WTC11 (cell line): ENCODE data around the gene ITGAE. TPM values are rescaled to one million over a fixed set of nuclear protein-coding genes. Genes with fewer than 3 reads are reported as not detected.

Experiments
- ATAC-seq: fragments of 200-7000 bp; cut with Tn5 transposase; 2 replicates; pipeline ENCODE4 v1.10.0; 2021; ENCODE audit warnings: mild to moderate bottlenecking, moderate library complexity
- CTCF ChIA-PET: fragments of 300-600 bp; sonication (Branson Sonifier 250); formaldehyde crosslinking; loops from one replicate; lab custom pipeline; 2021; ENCODE audit warnings: antibody characterized with exemption; lab: Charles Lee
- POLR2A ChIA-PET: fragments of 350-600 bp; sonication (Branson Sonifier 250); formaldehyde crosslinking; loops from one replicate; lab custom pipeline; 2021; ENCODE audit warnings: antibody characterized with exemption; lab: Charles Lee
- DNase-seq: peaks from one replicate; pipeline ENCODE4 v3.0.0; 2021; ENCODE audit warnings: low spot score
- H3K27ac Mint-ChIP-seq: 2 replicates; pipeline ENCODE4 v1.8.0; 2021; ENCODE audit warnings: mixed read lengths
- H3K27me3 Mint-ChIP-seq: 2 replicates; pipeline ENCODE4 v1.8.0; 2021; ENCODE audit warnings: low read depth, mild to moderate bottlenecking, moderate library complexity, mixed read lengths
- H3K36me3 Mint-ChIP-seq: 2 replicates; pipeline ENCODE4 v1.8.0; 2021; ENCODE audit warnings: mixed read lengths
- H3K4me1 Mint-ChIP-seq: 2 replicates; pipeline ENCODE4 v1.8.0; 2022; ENCODE audit warnings: mixed read lengths
- H3K4me3 Mint-ChIP-seq: 2 replicates; pipeline ENCODE4 v1.8.0; 2021; ENCODE audit warnings: mild to moderate bottlenecking, moderate library complexity, mixed read lengths
- H3K9me3 Mint-ChIP-seq: 2 replicates; pipeline ENCODE4 v1.8.0; 2021; ENCODE audit warnings: mixed read lengths
- AR ChIP-seq: fragments of 250-450 bp; sonication (Bioruptor Pico); IDR thresholded peaks from 2 replicates; pipeline ENCODE4 v1.9.0; 2021; ENCODE audit warnings: mild to moderate bottlenecking
- ATF1 ChIP-seq: sonication (generic); formaldehyde crosslinking; IDR thresholded peaks from 2 replicates; pipeline ENCODE4 v1.8.1; 2023; ENCODE audit warnings: mild to moderate bottlenecking, moderate library complexity, missing genetic modification reagents
- ATF6 ChIP-seq: sonication (generic); formaldehyde crosslinking; IDR thresholded peaks from 2 replicates; pipeline ENCODE4 v1.8.1; 2023; ENCODE audit warnings: mild to moderate bottlenecking, missing genetic modification reagents
- CBFB ChIP-seq: sonication (generic); formaldehyde crosslinking; IDR thresholded peaks from 2 replicates; pipeline ENCODE4 v1.8.1; 2022; ENCODE audit warnings: mild to moderate bottlenecking, low read depth, missing genetic modification reagents
- ETV6 ChIP-seq: sonication (generic); formaldehyde crosslinking; IDR thresholded peaks from 2 replicates; pipeline ENCODE4 v1.8.1; 2022; ENCODE audit warnings: mild to moderate bottlenecking, missing genetic modification reagents
- FOXJ3 ChIP-seq: sonication (generic); formaldehyde crosslinking; IDR thresholded peaks from 2 replicates; pipeline ENCODE4 v1.9.0; 2021; ENCODE audit warnings: missing genetic modification reagents, mild to moderate bottlenecking, borderline replicate concordance
- JAZF1 ChIP-seq: fragments of 250-450 bp; sonication (Bioruptor Pico); IDR thresholded peaks from 2 replicates; pipeline ENCODE4 v1.9.0; 2021; ENCODE audit warnings: moderate library complexity, mild to moderate bottlenecking, inconsistent platforms
- JUN ChIP-seq: sonication (generic); formaldehyde crosslinking; IDR thresholded peaks from 2 replicates; pipeline ENCODE4 v1.8.0; 2023; ENCODE audit warnings: mild to moderate bottlenecking, missing genetic modification reagents
- MLX ChIP-seq: sonication (generic); formaldehyde crosslinking; IDR thresholded peaks from 2 replicates; pipeline ENCODE4 v1.8.1; 2023; ENCODE audit warnings: mild to moderate bottlenecking, missing genetic modification reagents, moderate library complexity
- NFATC4 ChIP-seq: fragments of 250-450 bp; sonication (Bioruptor Pico); IDR thresholded peaks from 2 replicates; pipeline ENCODE4 v1.9.0; 2021; ENCODE audit warnings: mild to moderate bottlenecking
- NR3C1 ChIP-seq: sonication (generic); formaldehyde crosslinking; conservative IDR thresholded peaks from 2 replicates; pipeline ENCODE4 v1.8.1; 2023; ENCODE audit warnings: low read depth, mild to moderate bottlenecking, missing genetic modification reagents
- RELA ChIP-seq: sonication (generic); formaldehyde crosslinking; IDR thresholded peaks from 2 replicates; pipeline ENCODE4 v1.8.1; 2022; ENCODE audit warnings: missing genetic modification reagents, mild to moderate bottlenecking, borderline replicate concordance
- SOX15 ChIP-seq: fragments of 250-450 bp; sonication (Bioruptor Pico); IDR thresholded peaks from 2 replicates; pipeline ENCODE4 v1.9.0; 2021; ENCODE audit warnings: mild to moderate bottlenecking
- TEAD1 ChIP-seq: sonication (generic); formaldehyde crosslinking; IDR thresholded peaks from 2 replicates; pipeline ENCODE4 v1.8.0; 2022; ENCODE audit warnings: mild to moderate bottlenecking, missing genetic modification reagents
- TP53 ChIP-seq: sonication (generic); formaldehyde crosslinking; IDR thresholded peaks from 2 replicates; pipeline ENCODE4 v1.8.1; 2023; ENCODE audit warnings: mild to moderate bottlenecking, missing genetic modification reagents
- ZNF281 ChIP-seq: sonication (generic); formaldehyde crosslinking; IDR thresholded peaks from 2 replicates; pipeline ENCODE4 v1.8.0; 2023; ENCODE audit warnings: mild to moderate bottlenecking, missing genetic modification reagents
- ZNF396 ChIP-seq: fragments of 250-450 bp; sonication (Bioruptor Pico); IDR thresholded peaks from 2 replicates; pipeline ENCODE4 v1.8.0; 2021; ENCODE audit warnings: mild to moderate bottlenecking, moderate library complexity, borderline replicate concordance
- ZNF416 ChIP-seq: fragments of 250-450 bp; sonication (Bioruptor Pico); IDR thresholded peaks from 2 replicates; pipeline ENCODE4 v1.9.0; 2021; ENCODE audit warnings: mild to moderate bottlenecking, inconsistent platforms
- ZNF423 ChIP-seq: fragments of 250-450 bp; sonication (Bioruptor Pico); IDR thresholded peaks from 2 replicates; pipeline ENCODE4 v2.1.2; 2022; ENCODE audit warnings: mild to moderate bottlenecking, moderate library complexity
- ZNF512 ChIP-seq: sonication (generic); formaldehyde crosslinking; IDR thresholded peaks from 2 replicates; pipeline ENCODE4 v1.8.1; 2022; ENCODE audit warnings: missing genetic modification reagents, borderline replicate concordance
- total RNA-seq: library from RNA; stranded (reverse); gene quantifications from 3 replicates; pipeline ENCODE4 v1.2.3, GENCODE V29; 2021

Gene ITGAE
- total RNA-seq, 1 experiment from 2014 or later = 19.5 TPM

- no peak for ATAC-seq
These were observed 12.2 kb upstream of the ITGAE start for GRCh38 chr17:3813171-3813570.

More at GRCh38 chr17:3813171-3813570, 12.2 kb upstream of the ITGAE start:
- peaks cover 58% of the 10 kb centered on the region for H3K36me3 Mint-ChIP-seq
- H3K4me1 Mint-ChIP-seq = no peaks in the 10 kb centered on the region
- POLR2A ChIA-PET = no interaction called here
- H3K4me3 Mint-ChIP-seq = no peak overlapping the region
- no peaks in the 10 kb centered on the region for H3K27me3 Mint-ChIP-seq
- CTCF ChIA-PET = interaction anchor here (4.2 kb wide), 1 partner anchor 76 kb away, joined by 25 read pairs; no protein-coding TSS in a partner anchor
- no peak overlapping the region for H3K27ac Mint-ChIP-seq
- TF ChIP-seq ATF6 (no peak), TP53 (CRISPR knock-in tag) (no peak), JAZF1 (no peak), ZNF423 (CRISPR knock-in tag) (no peak), AR (no peak), ATF1 (CRISPR knock-in tag) (no peak), JUN (CRISPR knock-in tag) (no peak), SOX15 (no peak), ZNF281 (no peak), ZNF396 (CRISPR knock-in tag) (no peak), MLX (no peak), NFATC4 (CRISPR knock-in tag) (no peak), ZNF512 (no peak), TEAD1 (CRISPR knock-in tag) (no peak), NR3C1 (CRISPR knock-in tag) (no peak), CBFB (CRISPR knock-in tag) (no peak), ETV6 (CRISPR knock-in tag) (no peak), RELA (CRISPR knock-in tag) (no peak), FOXJ3 (CRISPR knock-in tag) (no peak), ZNF416 (CRISPR knock-in tag) (no peak)
- TF ChIP-seq, all 79 proteins: peak for 0
- H3K9me3 Mint-ChIP-seq = no peaks in the 10 kb centered on the region
- DNase-seq = no peak
